ENCODE results near the gene ANGPTL7.
"Not testable (repeated sequence)": the region's sequence is repeated elsewhere in the genome, so short reads cannot be mapped to it uniquely, and the experiment has no call there.

The ANGPTL7 gene

GRCh38 chr1:11174261-11174942 lies 14.8 kb upstream of the ANGPTL7 start:
- DNase-seq: no peak

GRCh38 chr1:11175461-11175860 lies 13.7 kb upstream of the ANGPTL7 start:
- DNase-seq: no peak

DNA sequence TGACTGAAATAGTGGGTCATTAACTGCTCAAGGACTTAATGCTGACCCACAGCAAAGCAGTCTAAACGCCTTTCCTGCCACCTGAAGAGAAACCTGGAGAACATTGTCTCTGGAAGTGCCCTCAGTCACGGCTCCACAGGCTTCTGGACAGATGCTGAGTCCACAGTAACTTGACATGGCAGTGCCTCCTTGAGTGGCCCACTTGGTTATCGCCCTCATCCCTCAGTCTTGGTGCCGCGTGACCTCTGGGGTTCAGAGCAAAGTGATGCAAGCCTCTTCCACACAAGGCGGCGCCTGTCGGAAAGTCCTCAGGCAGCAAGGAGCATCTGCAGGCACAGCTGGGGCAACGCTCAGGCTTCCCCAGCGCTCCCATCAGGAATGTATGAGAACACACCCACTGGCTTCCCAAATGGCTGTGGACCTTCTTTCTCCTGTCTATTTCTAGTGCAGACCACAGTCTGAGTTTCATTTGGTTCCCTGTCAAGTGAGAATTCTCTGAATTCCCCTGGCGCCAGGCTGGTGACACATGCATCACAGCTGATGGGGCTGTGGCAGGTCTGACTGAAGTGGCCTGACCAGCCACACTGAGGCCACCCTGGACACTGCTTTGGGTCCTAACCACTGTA lies 13.0 kb upstream of the ANGPTL7 start:
- DNase-seq: no peak

GRCh38 chr1:11178021-11179015 lies 10.8 kb upstream of the ANGPTL7 start:
- no peak for DNase-seq

GRCh38 chr1:11179125-11179524 lies 10.0 kb upstream of the ANGPTL7 start:
- no peak for DNase-seq

GRCh38 chr1:11179749-11180148 lies 9.4 kb upstream of the ANGPTL7 start:
- not testable (repeated sequence) for DNase-seq

DNA sequence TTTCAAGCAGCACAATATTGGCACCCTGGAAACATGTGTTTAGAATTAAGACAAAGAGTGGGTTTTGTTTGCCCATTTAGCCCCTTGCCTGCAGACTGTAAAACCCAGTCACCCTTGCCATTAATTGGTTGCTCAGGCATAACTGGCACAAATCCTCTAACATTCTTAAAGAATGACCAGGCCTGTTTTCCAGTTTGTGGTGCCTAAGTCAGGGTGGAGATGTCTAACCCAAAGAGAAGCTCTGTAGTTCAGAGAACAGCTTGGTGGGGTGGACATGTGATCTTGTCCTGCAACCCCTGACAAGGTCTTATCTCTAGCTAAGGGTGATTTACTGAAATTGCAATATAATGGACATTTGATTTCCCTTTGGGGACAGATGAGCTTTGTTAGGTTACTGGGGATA lies 8.8 kb upstream of the ANGPTL7 start:
- no peak for DNase-seq

- no peak for DNase-seq
Measured at GRCh38 chr1:11182884-11183283, 6.3 kb upstream of the ANGPTL7 start.

GRCh38 chr1:11184973-11185372 lies 4.2 kb upstream of the ANGPTL7 start:
- DNase-seq: no peak

DNA sequence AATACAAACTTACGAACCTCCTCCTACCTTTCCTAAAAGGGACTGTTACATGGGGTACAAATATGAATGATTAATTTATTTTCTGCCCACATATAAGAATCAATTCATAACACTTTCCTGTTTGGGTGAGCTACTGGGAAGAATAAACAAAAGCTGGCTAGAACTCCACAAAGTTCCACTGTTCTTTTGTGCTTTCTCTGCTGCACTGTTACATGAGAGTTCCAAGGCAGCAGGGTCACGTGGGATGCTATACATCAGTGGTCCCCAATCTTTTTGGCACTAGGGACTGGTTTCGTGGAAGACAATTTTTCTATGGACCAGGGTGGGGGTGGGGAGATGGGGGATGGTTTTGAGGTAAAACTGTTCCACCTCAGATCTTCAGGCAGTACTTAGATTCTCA lies 2.2 kb upstream of the ANGPTL7 start:
- DNase-seq: no peak

DNA sequence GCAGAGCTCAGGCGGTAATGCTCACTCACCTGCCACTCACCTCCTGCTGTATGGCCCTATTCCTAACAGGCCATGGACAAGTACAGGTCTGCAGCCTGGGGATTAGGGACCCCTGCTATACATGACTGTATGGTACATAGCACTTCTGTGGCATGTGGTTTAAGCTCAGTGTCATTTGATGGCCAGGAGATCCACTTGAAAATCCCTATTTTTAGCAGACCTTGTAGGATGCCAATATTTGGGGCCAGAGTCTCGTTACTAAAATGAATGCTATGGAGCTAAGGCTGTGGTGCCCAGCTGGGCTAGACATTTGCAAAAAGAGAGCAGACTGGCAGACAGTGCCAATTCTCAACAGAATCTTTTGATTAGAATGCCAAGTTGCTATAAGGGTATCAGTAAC lies 1.7 kb upstream of the ANGPTL7 start:
- no peak for DNase-seq

GRCh38 chr1:11187931-11188330 lies 1.2 kb upstream of the ANGPTL7 start:
- DNase-seq: no peak

GRCh38 chr1:11188381-11188780 lies 774 bp upstream of the ANGPTL7 start:
- no peak for DNase-seq

GRCh38 chr1:11193376-11193775 lies 4.2 kb downstream of the ANGPTL7 start:
- DNase-seq: no peak

DNA sequence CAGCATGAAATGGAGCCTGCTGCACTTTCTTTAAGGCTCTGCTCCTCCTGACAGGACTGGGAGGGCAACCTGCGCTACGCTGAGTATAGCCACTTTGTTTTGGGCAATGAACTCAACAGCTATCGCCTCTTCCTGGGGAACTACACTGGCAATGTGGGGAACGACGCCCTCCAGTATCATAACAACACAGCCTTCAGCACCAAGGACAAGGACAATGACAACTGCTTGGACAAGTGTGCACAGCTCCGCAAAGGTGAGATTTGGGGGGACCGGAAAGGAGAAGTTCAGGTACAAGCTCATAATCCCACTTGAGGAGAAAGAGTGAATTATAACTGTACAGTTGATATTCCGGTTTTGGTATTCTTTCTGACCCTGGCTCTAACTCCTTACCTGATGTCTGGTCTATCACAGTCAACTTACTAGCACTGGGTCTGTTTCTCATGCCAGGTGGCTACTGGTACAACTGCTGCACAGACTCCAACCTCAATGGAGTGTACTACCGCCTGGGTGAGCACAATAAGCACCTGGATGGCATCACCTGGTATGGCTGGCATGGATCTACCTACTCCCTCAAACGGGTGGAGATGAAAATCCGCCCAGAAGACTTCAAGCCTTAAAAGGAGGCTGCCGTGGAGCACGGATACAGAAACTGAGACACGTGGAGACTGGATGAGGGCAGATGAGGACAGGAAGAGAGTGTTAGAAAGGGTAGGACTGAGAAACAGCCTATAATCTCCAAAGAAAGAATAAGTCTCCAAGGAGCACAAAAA lies 5.4 kb downstream of the ANGPTL7 start:
- DNase-seq: no peak

- DNase-seq: no peak
Measured at GRCh38 chr1:11196945-11197344, 7.8 kb downstream of the ANGPTL7 start.

DNA sequence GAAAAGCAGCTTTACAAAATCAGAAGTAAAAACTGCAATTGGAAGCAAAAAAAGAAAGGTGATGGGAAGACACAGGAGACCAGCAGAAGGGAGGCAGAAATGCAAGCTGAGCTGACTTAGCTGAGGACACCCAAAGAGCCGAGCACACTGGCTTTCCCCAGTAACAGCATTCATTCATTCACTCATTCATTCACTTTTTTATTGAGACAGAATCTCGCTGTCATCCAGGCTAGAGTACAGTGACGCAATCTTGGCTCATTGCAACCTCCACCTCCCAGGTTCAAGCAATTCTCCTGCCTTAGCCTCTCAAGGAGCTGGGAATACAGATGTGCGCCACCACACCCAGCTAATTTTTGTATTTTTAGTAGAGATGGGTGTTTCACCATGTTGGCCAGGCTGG lies 8.2 kb downstream of the ANGPTL7 start:
- no peak for DNase-seq

DNA sequence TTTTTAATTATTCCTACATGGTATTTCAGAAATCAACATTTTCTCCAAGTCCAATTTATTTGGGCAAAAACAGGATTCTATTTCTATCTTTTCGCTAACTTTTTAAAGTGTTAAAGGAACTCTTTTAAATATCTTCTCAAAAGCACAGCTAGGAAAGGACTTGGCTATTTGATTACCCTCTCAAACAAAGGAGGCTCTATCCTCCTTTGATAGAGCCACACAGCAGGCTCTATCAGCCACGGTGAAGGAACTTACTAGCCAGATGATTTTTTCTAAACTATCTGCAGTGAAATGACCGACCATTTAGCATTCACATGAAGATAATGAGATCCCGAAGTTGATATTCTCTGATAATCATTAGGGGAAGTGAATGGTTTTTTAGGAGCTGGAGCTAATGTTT lies 9.1 kb downstream of the ANGPTL7 start:
- no peak for DNase-seq

GRCh38 chr1:11198851-11199594 lies 9.9 kb downstream of the ANGPTL7 start:
- DNase-seq: no peak

GRCh38 chr1:11204396-11205190 lies 15.4 kb downstream of the ANGPTL7 start:
- DNase-seq: no peak

- DNase-seq: no peak
Measured at GRCh38 chr1:11207898-11208611, 18.9 kb downstream of the ANGPTL7 start.

Data from GF-D8 (cell line).